ENCODE data around the gene PRAF2.

Gene PRAF2

DNA sequence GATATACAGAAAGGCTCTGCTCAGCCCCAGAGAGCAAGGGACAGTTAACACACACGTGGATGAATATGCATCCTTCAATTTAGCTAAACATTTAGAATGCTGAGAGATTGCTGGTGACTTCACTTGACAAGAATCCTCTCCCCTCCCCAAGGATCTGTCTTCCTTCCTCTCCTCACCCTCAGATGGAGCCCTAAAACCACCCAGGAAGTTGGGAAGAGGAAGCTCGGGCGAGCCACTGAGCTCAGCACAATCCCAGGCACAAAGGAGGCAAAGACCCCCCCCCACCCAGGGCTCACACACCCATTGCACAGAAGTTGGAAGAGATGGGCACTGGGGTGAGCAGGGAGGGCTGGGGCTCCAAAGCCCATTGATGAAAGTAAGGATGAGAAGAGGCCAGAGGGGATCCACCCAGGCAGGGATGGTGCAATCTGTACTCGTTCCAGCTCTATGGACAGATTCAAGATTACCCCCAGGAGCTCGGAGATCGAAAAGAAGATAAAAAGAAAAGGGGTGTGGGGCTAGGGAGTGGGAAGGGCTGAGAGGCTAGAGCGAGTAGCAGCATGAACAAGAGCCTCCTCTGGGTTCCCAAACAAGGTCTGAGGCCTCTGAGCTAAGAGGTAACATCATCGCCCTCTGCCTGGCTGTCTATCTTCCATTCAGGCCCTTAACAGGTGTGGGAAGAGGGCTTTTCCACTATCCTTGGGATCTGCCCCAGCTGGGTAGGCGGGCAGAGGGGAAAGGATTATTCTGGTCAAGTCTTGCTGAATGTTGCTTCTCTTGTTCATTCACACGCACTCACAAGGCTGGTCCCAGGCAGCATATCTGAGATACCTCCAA, 31.8 kb downstream of the PRAF2 start:
- DNase-seq, result no peak

- DNase-seq, result no peak
Observed at GRCh38 chrX:49040376-49040955, 33.3 kb downstream of the PRAF2 start.

- DNase-seq, result no peak
Observed at GRCh38 chrX:49039598-49040375, 34.0 kb downstream of the PRAF2 start.

DNA sequence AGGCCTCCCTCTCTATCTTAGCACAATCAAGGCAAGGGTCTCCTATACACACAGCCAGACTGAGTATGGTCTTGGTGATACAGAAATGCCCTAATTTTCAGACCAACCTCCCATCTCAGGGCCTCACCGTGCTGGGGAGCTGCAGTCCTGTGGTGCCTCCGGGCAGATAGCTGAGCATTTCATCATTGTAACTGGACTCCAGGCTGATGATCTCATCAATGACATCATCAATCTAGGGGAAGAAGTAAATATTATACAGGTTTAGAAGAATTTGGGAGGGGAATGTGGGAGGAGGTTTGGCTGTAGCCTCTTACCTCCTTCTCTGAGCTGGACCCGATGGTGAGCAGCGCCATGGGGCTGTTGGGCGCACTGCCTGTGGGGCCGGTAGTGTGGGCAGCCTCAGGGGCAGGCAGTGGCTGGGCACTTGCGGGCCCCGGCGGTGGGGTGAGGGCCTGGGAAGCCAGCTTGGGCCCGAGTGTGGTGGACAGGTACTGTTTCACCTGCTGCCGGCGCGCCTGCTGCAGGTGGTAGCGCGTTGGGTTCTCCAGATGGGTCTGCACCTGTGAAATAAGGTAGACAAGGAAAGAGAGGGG, 35.8 kb downstream of the PRAF2 start:
- no peak for DNase-seq

DNA sequence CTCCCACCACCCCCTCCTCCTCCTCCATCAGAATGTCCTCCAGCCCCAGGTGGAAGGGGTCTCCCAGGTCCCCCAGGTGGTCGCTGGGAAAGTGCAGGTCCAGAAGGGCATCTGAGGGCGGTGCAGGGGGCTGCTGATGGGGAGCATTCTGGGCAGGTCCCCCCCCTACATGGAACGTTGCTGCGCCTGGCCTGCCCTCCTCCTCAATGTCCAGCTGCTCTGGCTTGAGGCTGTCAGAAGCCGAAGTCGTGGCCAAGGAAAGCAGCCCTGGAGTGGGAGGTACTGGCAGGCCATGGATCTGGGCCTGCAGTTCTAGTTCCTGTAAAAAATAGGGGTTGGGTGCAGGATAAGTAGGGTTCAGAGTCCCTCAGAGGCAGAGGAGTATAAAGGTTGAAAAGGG, 43.5 kb downstream of the PRAF2 start:
- DNase-seq, result no peak

DNA sequence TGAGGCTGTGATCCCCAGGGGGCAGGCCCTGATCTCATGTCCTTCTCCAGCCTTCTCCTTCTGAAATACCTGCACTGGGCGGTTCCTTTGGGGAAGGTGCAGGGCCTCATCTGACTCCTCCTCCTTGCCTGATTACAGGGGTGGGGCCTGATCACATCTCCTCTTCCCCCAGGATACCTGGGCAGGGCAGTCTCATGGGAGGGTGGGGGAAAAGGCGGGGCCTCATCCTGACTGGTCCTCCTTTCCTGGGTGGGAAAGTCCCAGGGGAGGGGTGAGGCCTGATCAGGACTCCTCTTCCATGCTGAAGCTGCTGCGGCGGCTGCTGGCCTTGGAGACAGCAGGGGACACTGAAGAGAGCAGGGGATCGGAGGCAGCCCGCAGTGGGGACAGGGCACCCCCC, 43.9 kb downstream of the PRAF2 start:
- DNase-seq, result no peak
